MCF 10A (cell line): ENCODE data around the gene IL6ST. TPM values are rescaled to one million over a fixed set of nuclear protein-coding genes. Genes with fewer than 3 reads are reported as not detected.
"Not testable (repeated sequence)": the region's sequence is repeated elsewhere in the genome, so short reads cannot be mapped to it uniquely, and the experiment has no call there.

Experiments
- BruUV-seq: library from RNA; stranded (reverse); fragments of 400-500 nt; replicated peaks from 2 replicates; lab custom pipeline; 2021; lab: Mats Ljungman, UMichigan
- CTCF ChIA-PET: fragments of 300-600 bp; sonication (Branson Sonifier 250); formaldehyde crosslinking; extraction: SDS; loops from one replicate; lab custom pipeline; 2021; ENCODE audit warnings: antibody characterized with exemption, inconsistent platforms; lab: Yijun Ruan, JAX
- POLR2A ChIA-PET: fragments of 300-600, 350-650 bp; sonication (Branson Sonifier 250); formaldehyde crosslinking; extraction: SDS; loops from one replicate; lab custom pipeline; 2020; ENCODE audit warnings: antibody characterized with exemption, inconsistent platforms; lab: Yijun Ruan, JAX
- DNase-seq: peaks from one replicate; pipeline ENCODE4 v3.0.0-alpha.2; 2018; ENCODE audit not compliant: unreplicated experiment
- H3K27ac Mint-ChIP-seq: one replicate; pipeline ENCODE4 v1.8.0; 2022; ENCODE audit warnings: mild to moderate bottlenecking, low read depth, mixed read lengths; ENCODE audit not compliant: unreplicated experiment
- H3K27me3 Mint-ChIP-seq: one replicate; pipeline ENCODE4 v1.8.0; 2022; ENCODE audit warnings: mixed read lengths; ENCODE audit not compliant: insufficient read depth, unreplicated experiment
- H3K36me3 Mint-ChIP-seq: one replicate; pipeline ENCODE4 v1.8.0; 2022; ENCODE audit warnings: mild to moderate bottlenecking, moderate library complexity, mixed read lengths; ENCODE audit not compliant: insufficient read depth, unreplicated experiment
- H3K4me1 Mint-ChIP-seq: one replicate; pipeline ENCODE4 v1.8.0; 2022; ENCODE audit warnings: mixed read lengths; ENCODE audit not compliant: insufficient read depth, unreplicated experiment
- H3K4me3 Mint-ChIP-seq: one replicate; pipeline ENCODE4 v1.8.0; 2022; ENCODE audit warnings: mild to moderate bottlenecking, moderate library complexity, mixed read lengths; ENCODE audit not compliant: unreplicated experiment
- H3K9me3 Mint-ChIP-seq: one replicate; pipeline ENCODE4 v1.8.0; 2022; ENCODE audit warnings: mixed read lengths; ENCODE audit not compliant: unreplicated experiment
- intact Hi-C: fragments of 100-400 bp; cut with micrococcal nuclease; formaldehyde crosslinking; loops from 2 replicates; pipeline ENCODE4 v1.14.1; 2022
- total RNA-seq: library from RNA; stranded (reverse); gene quantifications from 2 replicates; pipeline ENCODE4 v1.2.3, GENCODE V29; 2022
- TF ChIP-seq, protein P1 (sequence below): fragments of 200-600 bp; IDR thresholded peaks from one replicate; pipeline ENCODE4 v1.8.0; 2022; ENCODE audit warnings: antibody characterized with exemption, mild to moderate bottlenecking; ENCODE audit not compliant: unreplicated experiment

Gene IL6ST
- total RNA-seq, 1 experiment from 2014 or later = 115 TPM

DNA sequence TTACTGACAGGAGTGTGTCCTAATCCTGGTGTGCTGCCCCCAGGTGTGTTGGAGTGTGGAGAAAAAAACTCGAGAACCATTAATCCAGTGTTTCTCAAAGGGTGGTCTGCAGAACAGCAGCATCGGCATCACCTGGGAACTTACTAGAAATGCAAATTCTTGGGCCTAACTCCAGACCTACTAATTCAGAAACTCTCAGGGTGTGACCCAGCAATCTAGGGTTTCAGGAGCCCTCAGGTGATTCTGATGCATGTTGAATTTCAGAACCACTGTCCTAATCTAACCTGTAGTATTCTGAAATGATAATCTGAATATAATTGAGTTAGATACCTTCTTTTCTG is 30.0 kb upstream of the IL6ST start:
- ChIA-PET CTCF (no interaction called here), POLR2A (interaction anchor here (2.6 kb wide), 1 partner anchor 29 kb away, joined by 10 read pairs; the partner anchor contains the start of gene IL6ST)

DNA sequence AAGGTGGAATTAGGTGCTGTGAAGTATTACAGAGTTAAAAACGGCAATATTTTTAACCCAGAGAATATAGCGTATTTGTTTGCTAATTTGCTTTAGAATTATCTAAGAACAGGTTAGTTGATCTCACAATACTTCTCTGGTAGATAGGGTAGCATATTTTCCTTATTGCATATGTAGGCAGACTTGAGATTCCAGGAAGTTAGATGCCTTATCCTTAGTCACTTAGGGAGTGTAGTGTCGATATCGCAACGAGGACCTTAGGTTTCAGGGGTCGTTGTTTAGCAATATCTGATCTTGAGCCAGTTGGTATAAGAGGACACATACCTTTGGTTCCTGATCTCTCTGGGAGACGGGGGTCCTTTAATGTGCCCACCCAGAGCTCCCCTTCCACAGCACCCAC is 28.5 kb upstream of the IL6ST start:
- intact Hi-C loops = no loop called here
- ChIA-PET CTCF (interaction anchor here (0.6 to 0.9 kb wide), 2 partner anchors 55 to 177 kb away, joined by 3 to 7 read pairs; no protein-coding TSS in a partner anchor), POLR2A (interaction anchor here (0.6 to 1.1 kb wide), 3 partner anchors 28 to 325 kb away, joined by 3 read pairs; partner anchors contain the start of gene IL6ST)
- DNase-seq = no peak
- TF ChIP-seq, protein P1, sequence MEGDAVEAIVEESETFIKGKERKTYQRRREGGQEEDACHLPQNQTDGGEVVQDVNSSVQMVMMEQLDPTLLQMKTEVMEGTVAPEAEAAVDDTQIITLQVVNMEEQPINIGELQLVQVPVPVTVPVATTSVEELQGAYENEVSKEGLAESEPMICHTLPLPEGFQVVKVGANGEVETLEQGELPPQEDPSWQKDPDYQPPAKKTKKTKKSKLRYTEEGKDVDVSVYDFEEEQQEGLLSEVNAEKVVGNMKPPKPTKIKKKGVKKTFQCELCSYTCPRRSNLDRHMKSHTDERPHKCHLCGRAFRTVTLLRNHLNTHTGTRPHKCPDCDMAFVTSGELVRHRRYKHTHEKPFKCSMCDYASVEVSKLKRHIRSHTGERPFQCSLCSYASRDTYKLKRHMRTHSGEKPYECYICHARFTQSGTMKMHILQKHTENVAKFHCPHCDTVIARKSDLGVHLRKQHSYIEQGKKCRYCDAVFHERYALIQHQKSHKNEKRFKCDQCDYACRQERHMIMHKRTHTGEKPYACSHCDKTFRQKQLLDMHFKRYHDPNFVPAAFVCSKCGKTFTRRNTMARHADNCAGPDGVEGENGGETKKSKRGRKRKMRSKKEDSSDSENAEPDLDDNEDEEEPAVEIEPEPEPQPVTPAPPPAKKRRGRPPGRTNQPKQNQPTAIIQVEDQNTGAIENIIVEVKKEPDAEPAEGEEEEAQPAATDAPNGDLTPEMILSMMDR = no peak
- H3K9me3 Mint-ChIP-seq = no peaks in the 10 kb centered on the region
- peaks cover 6% of the 10 kb centered on the region for H3K4me1 Mint-ChIP-seq
- no peak overlapping the region for H3K4me3 Mint-ChIP-seq
- H3K27ac Mint-ChIP-seq = no peak overlapping the region
- peaks cover 5% of the 10 kb centered on the region for H3K36me3 Mint-ChIP-seq
- BruUV-seq = no TSS peak
- H3K27me3 Mint-ChIP-seq = no peaks in the 10 kb centered on the region

More for the DNA sequence above, 30.0 kb upstream of the IL6ST start:
- Mint-ChIP-seq H3K9me3 (no peaks in the 10 kb centered on the region), H3K36me3 (peaks cover 5% of the 10 kb centered on the region), H3K27me3 (no peaks in the 10 kb centered on the region), H3K27ac (no peak overlapping the region), H3K4me3 (no peak overlapping the region), H3K4me1 (peaks cover 6% of the 10 kb centered on the region)
- TF ChIP-seq, protein P1 = no peak
- no peak for DNase-seq
- intact Hi-C loops = no loop called here
- BruUV-seq = no TSS peak

DNA sequence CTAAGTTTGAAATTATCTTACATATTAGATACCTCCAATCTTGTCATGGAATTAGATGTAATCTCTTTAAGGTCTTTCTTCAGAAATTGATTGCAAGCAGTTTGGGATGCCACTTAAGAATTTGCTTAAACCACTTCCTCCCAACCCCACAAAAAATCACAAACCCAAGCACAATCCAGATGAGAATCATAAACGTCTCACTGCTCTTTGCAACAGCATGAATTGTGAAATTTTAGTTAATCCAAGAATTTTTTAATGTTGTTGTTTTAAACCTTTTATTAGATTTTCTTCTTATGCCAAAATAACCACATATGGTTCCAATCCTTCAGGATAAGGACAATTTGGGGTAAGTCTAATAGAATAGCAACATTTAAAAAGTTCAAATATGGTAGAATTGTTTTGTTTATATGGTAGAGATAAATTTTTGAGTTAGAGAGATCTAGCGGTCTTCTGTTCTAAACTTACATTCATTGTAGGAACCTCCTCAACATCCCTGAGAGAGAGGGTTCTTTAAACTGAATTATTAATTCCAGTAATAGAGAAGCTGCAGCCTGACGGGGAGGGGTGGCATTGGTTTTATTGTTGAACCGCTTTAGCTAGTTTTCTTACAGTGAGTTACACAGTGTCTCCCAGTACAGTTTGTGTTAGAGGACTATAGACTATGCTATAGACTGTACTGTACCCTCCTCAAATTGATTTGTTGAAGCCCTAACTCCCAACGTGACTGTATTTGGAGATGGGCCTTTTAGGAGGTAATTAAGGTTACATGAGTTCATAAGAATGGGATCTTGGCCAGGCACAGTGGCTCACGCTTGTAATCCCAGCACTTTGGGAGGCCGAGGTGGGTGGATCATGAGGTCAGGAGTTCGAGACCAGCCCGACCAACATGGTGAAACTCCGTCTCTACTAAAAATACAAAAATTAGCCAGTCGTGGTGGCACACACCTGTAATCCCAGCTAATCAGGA is 24.8 kb upstream of the IL6ST start:
- Mint-ChIP-seq H3K27ac (no peak overlapping the region), H3K27me3 (no peaks in the 10 kb centered on the region), H3K4me3 (no peak overlapping the region), H3K36me3 (peaks cover 5% of the 10 kb centered on the region), H3K9me3 (no peaks in the 10 kb centered on the region), H3K4me1 (no peaks in the 10 kb centered on the region)
- no peak for DNase-seq
- TF ChIP-seq, protein P1 = no peak
- BruUV-seq = no TSS peak
- ChIA-PET POLR2A (no interaction called here), CTCF (no interaction called here)
- intact Hi-C loops = no loop called here

DNA sequence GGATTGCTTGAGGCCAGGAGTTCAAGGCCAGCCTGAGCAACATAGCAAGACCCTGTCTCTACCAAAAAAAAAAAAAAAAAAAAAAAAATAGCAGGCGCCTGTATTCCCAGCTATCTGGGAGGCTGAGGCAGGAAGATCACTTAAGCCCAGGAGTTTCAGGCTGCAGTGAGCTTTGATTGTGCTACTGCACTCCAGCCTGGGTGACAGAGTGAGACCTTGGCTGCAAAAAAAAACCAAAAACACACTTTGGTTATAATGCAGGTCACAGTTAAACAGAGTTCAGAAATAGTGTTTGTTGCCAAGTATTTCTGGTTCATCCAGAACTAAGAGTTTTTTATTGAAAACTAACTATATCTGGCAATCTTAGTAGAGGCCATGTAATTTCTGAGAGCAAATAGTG is 24.1 kb upstream of the IL6ST start:
- Mint-ChIP-seq H3K36me3 (peaks cover 5% of the 10 kb centered on the region), H3K4me3 (no peak overlapping the region), H3K9me3 (no peaks in the 10 kb centered on the region), H3K27me3 (no peaks in the 10 kb centered on the region), H3K27ac (no peak overlapping the region), H3K4me1 (no peaks in the 10 kb centered on the region)
- BruUV-seq = no TSS peak
- ChIA-PET CTCF (no interaction called here), POLR2A (interaction anchor here (0.7 to 1.8 kb wide), 2 partner anchors 24 to 1708 kb away, joined by 3 to 5 read pairs; partner anchors contain the start of genes ARL15 and IL6ST)
- intact Hi-C loops = no loop called here
- TF ChIP-seq, protein P1 = no peak
- no peak for DNase-seq

DNA sequence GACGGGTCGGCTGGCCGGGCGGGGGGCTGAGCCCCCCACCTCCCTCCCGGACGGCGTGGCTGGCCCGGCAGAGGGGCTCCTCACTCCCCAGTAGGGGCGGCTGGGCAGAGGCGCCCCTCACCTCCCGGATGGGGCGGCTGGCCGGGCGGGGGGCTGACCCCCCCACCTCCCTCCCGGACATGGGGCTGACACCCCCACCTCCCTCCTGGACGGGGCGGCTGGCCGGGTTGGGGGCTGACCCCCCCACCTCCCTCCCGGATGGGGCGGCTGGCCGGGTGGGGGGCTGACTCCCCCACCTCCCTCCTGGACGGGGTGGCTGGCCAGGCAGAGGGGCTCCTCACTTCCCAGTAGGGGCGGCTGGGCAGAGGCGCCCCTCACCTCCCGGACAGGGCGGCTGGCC is 19.9 kb upstream of the IL6ST start:
- BruUV-seq, H3K4me1 Mint-ChIP-seq, CTCF ChIA-PET, H3K36me3 Mint-ChIP-seq, H3K9me3 Mint-ChIP-seq, H3K4me3 Mint-ChIP-seq, H3K27ac Mint-ChIP-seq, POLR2A ChIA-PET, DNase-seq, H3K27me3 Mint-ChIP-seq, intact Hi-C loops: not testable (repeated sequence)

DNA sequence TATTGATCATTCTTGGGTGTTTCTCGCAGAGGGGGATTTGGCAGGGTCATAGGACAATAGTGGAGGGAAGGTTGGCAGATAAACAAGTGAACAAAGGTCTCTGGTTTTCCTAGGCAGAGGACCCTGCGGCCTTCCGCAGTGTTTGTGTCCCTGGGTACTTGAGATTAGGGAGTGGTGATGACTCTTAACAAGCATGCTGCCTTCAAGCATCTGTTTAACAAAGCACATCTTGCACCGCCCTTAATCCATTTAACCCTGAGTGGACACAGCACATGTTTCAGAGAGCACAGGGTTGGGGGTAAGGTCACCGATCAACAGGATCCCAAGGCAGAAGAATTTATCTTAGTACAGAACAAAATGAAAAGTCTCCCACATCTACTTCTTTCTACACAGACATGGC is 19.2 kb upstream of the IL6ST start:
- BruUV-seq, H3K9me3 Mint-ChIP-seq, H3K27me3 Mint-ChIP-seq, H3K4me3 Mint-ChIP-seq, H3K36me3 Mint-ChIP-seq, intact Hi-C loops, POLR2A ChIA-PET, H3K27ac Mint-ChIP-seq, DNase-seq, H3K4me1 Mint-ChIP-seq: not testable (repeated sequence)
- CTCF ChIA-PET = interaction anchor here (0.7 kb wide), 1 partner anchor 239 kb away, joined by 3 read pairs; no protein-coding TSS in a partner anchor
